ENCODE data around the gene SLC44A1. TPM values are rescaled to one million over a fixed set of nuclear protein-coding genes. Genes with fewer than 3 reads are reported as not detected.

The SLC44A1 gene
- polyA plus RNA-seq, 1 donor: 16.9 TPM

- no peak for DNase-seq
These were observed 193.8 kb downstream of the SLC44A1 start for GRCh38 chr9:105438141-105438806.

- no peak for DNase-seq
These were observed 195.0 kb downstream of the SLC44A1 start for GRCh38 chr9:105439428-105439827.

- DNase-seq: no peak
These were observed 197.2 kb downstream of the SLC44A1 start for GRCh38 chr9:105441616-105442160.

GRCh38 chr9:105443121-105443520, 198.7 kb downstream of the SLC44A1 start:
- no peak for DNase-seq

- no peak for DNase-seq
These were observed 199.7 kb downstream of the SLC44A1 start for GRCh38 chr9:105444130-105444529.

GRCh38 chr9:105445203-105445881, 200.9 kb downstream of the SLC44A1 start:
- DNase-seq: peak; percentile 29

GRCh38 chr9:105447386-105447813, 202.9 kb downstream of the SLC44A1 start:
- no peak for DNase-seq

- peak; percentile 92 for DNase-seq
These were observed 203.7 kb downstream of the SLC44A1 start, which contains the start of gene FSD1L for GRCh38 chr9:105447814-105448812. Gene FSD1L (plus strand): TSS chr9:105448034. CDS start chr9:105448221, 187 bp downstream.

- no peak for DNase-seq
These were observed 204.6 kb downstream of the SLC44A1 start for GRCh38 chr9:105449081-105449480.

GRCh38 chr9:105452185-105452584, 207.7 kb downstream of the SLC44A1 start:
- DNase-seq: no peak

- no peak for DNase-seq
These were observed 211.5 kb downstream of the SLC44A1 start for GRCh38 chr9:105455836-105456475.

- DNase-seq: no peak
These were observed 213.3 kb downstream of the SLC44A1 start for GRCh38 chr9:105457560-105458294.

- DNase-seq: no peak
These were observed 214.0 kb downstream of the SLC44A1 start for GRCh38 chr9:105458404-105458803.

- DNase-seq: no peak
These were observed 214.9 kb downstream of the SLC44A1 start for GRCh38 chr9:105459336-105459735.

GRCh38 chr9:105466898-105467455, 222.5 kb downstream of the SLC44A1 start:
- no peak for DNase-seq

GRCh38 chr9:105468875-105469274, 224.4 kb downstream of the SLC44A1 start:
- no peak for DNase-seq

GRCh38 chr9:105473221-105473620, 228.8 kb downstream of the SLC44A1 start:
- DNase-seq: no peak

- DNase-seq: no peak
These were observed 230.9 kb downstream of the SLC44A1 start for GRCh38 chr9:105475302-105475701.

- DNase-seq: no peak
These were observed 235.4 kb downstream of the SLC44A1 start for GRCh38 chr9:105479846-105480245.

- no peak for DNase-seq
These were observed 239.2 kb downstream of the SLC44A1 start for GRCh38 chr9:105483618-105484017.

- no peak for DNase-seq
These were observed 239.8 kb downstream of the SLC44A1 start for GRCh38 chr9:105484226-105484625.

Data from hindlimb muscle (tissue), 1 donor.